CD14-positive monocyte (primary cell): Measurements from ENCODE around the gene IL12RB1. TPM values are rescaled to one million over a fixed set of nuclear protein-coding genes. Genes with fewer than 3 reads are reported as not detected.

ENCODE experiments used
- DNase-seq, 3 donors: peaks; one replicate each; pipeline ENCODE4 v3.0.0-alpha.2; 2011 to 2022
- H2AFZ ChIP-seq: 2 replicates; pipeline ENCODE4 v1.6.0; 2012; ENCODE audit warnings: mild to moderate bottlenecking, low read depth, low read length, inconsistent platforms; ENCODE audit not compliant: insufficient read depth, poor library complexity, severe bottlenecking
- H3K27ac ChIP-seq, 2 donors: 1 replicate in 1 of 2; 2 replicates in 1 of 2; pipeline ENCODE4 v1.5.1; 2012 to 2013; ENCODE audit warnings: low read length in 2 of 2, control low read depth in 1 of 2, inconsistent platforms in 1 of 2, low read depth in 1 of 2, mild to moderate bottlenecking in 1 of 2
- H3K27me3 ChIP-seq, 2 donors: one replicate each; pipeline versions ENCODE4 v1.6.0 to v1.6.1; 2011 to 2013; ENCODE audit warnings: low read length in 2 of 2; ENCODE audit not compliant: control insufficient read depth in 2 of 2, insufficient read depth in 2 of 2
- H3K36me3 ChIP-seq, 2 donors: replicated peaks in 1 of 2; 1 replicate in 1 of 2; 2 replicates in 1 of 2; pipeline versions ENCODE4 v1.5.1 to v1.6.1; 2012 to 2013; ENCODE audit warnings: low read length in 2 of 2, control low read depth in 1 of 2, inconsistent platforms in 1 of 2, mild to moderate bottlenecking in 1 of 2; ENCODE audit not compliant: insufficient read depth in 2 of 2, control insufficient read depth in 1 of 2
- H3K4me1 ChIP-seq, 2 donors: 1 replicate in 1 of 2; 2 replicates in 1 of 2; pipeline versions ENCODE4 v1.5.1 to v1.6.1; 2012 to 2013; ENCODE audit warnings: low read length in 2 of 2, control low read depth in 1 of 2, inconsistent platforms in 1 of 2, mild to moderate bottlenecking in 1 of 2, moderate library complexity in 1 of 2; ENCODE audit not compliant: insufficient read depth in 2 of 2, control insufficient read depth in 1 of 2
- H3K4me2 ChIP-seq: replicated peaks from 2 replicates; pipeline ENCODE3; 2012; ENCODE audit warnings: low read length, moderate library complexity, mild to moderate bottlenecking; ENCODE audit not compliant: poor library complexity, severe bottlenecking; ENCODE audit errors: extremely low read depth
- H3K4me3 ChIP-seq, 3 experiments: fragments of 200-600 bp in 1 of 3; sonication (generic) in 1 of 3; replicated peaks in 1 of 3; 1 replicate in 2 of 3; 2 replicates in 1 of 3; pipeline ENCODE4 v1.5.1; 2011 to 2013; ENCODE audit warnings: low read length in 3 of 3, mild to moderate bottlenecking in 3 of 3, control low read depth in 2 of 3, low read depth in 2 of 3, inconsistent platforms in 1 of 3, moderate library complexity in 1 of 3
- H3K79me2 ChIP-seq: 2 replicates; pipeline ENCODE4 v1.6.0; 2012; ENCODE audit warnings: mild to moderate bottlenecking, control low read depth, inconsistent platforms, low read length, moderate library complexity; ENCODE audit not compliant: insufficient read depth
- H3K9ac ChIP-seq: 2 replicates; pipeline ENCODE4 v1.6.0; 2017; ENCODE audit warnings: low read length, mild to moderate bottlenecking; ENCODE audit not compliant: insufficient read depth, poor library complexity, severe bottlenecking
- H3K9me3 ChIP-seq, 2 donors: replicated peaks in 1 of 2; 1 replicate in 1 of 2; 2 replicates in 1 of 2; pipeline versions ENCODE4 v1.5.1 to v1.6.1; 2012 to 2013; ENCODE audit warnings: low read length in 2 of 2, control low read depth in 1 of 2; ENCODE audit not compliant: control insufficient read depth in 1 of 2, insufficient read depth in 1 of 2
- H4K20me1 ChIP-seq: 2 replicates; pipeline ENCODE4 v1.6.0; 2012; ENCODE audit warnings: mild to moderate bottlenecking, low read length, control low read depth, moderate library complexity; ENCODE audit not compliant: insufficient read depth
- H3K27ac Mint-ChIP-seq, 7 donors: one replicate each; pipeline ENCODE4 v1.8.0; 2020; ENCODE audit warnings: mild to moderate bottlenecking in 7 of 7, mixed read lengths in 7 of 7, moderate library complexity in 6 of 7, inconsistent platforms in 2 of 7
- H3K27me3 Mint-ChIP-seq, 3 donors: one replicate each; pipeline ENCODE4 v1.8.0; 2021 to 2022; ENCODE audit warnings: low read depth in 3 of 3, mild to moderate bottlenecking in 3 of 3, mixed read lengths in 3 of 3, moderate library complexity in 3 of 3, inconsistent platforms in 1 of 3
- H3K36me3 Mint-ChIP-seq, 2 donors: one replicate each; pipeline ENCODE4 v1.8.0; 2020; ENCODE audit warnings: mixed read lengths in 2 of 2, inconsistent platforms in 1 of 2, mild to moderate bottlenecking in 1 of 2
- H3K4me1 Mint-ChIP-seq: one replicate; pipeline ENCODE4 v1.8.0; 2020; ENCODE audit warnings: mild to moderate bottlenecking, mixed read lengths
- H3K4me3 Mint-ChIP-seq, 2 donors: one replicate each; pipeline ENCODE4 v1.8.0; 2020; ENCODE audit warnings: mild to moderate bottlenecking in 2 of 2, mixed read lengths in 2 of 2, moderate library complexity in 1 of 2
- H3K9me3 Mint-ChIP-seq, 7 donors: one replicate each; pipeline ENCODE4 v1.8.0; 2020 to 2022; ENCODE audit warnings: mixed read lengths in 7 of 7, mild to moderate bottlenecking in 6 of 7, moderate library complexity in 6 of 7, inconsistent platforms in 2 of 7
- WGBS: methylation state at CpG from one replicate; pipeline ENCODE4 v1.1.5; 2013; ENCODE audit warnings: missing lambda C conversion rate; ENCODE audit not compliant: insufficient coverage; 5-methylcytosine and 5-hydroxymethylcytosine counted together
- intact Hi-C, 2 donors: fragments of 100-400 bp; cut with micrococcal nuclease; formaldehyde crosslinking; loops; one replicate each; pipeline versions ENCODE4 v1.15.0 to v1.15.1; 2023
- polyA plus RNA-seq, 3 donors: library from polyadenylated mRNA; depleted of rRNA in 1 of 3; unstranded in 2 of 3; stranded (reverse) in 1 of 3; fragments of 300-500 nt in 2 of 3; fragments of >200 nt in 1 of 3; fragmentation: Illumina TruSeq in 2 of 3; gene quantifications; 1 replicate in 2 of 3; 2 replicates in 1 of 3; pipeline ENCODE4 v1.2.3, GENCODE V29; 2012 to 2021
- TF ChIP-seq, protein P1 (sequence below): fragments of 200-600 bp; IDR thresholded peaks from one replicate; pipeline ENCODE4 v1.8.0; 2022; ENCODE audit warnings: antibody characterized with exemption, mild to moderate bottlenecking

IL12RB1 gene
- polyA plus RNA-seq, 3 donors = 7.8 to 17.5 (median 7.9) TPM

- Histone ChIP-seq H2AFZ (no peak overlapping the region), H3K27ac (no peak overlapping the region)
Measured at GRCh38 chr19:18051887-18052286, 34.8 kb downstream of the IL12RB1 start.

GRCh38 chr19:18049385-18049784 lies 37.3 kb downstream of the IL12RB1 start:
- peak overlapping the region; percentile 63 to 68 for H3K27ac ChIP-seq
- peak overlapping the region; percentile 25 for H3K9ac ChIP-seq
- peaks cover 0 to 3% of the 10 kb centered on the region in 2 donors for H3K27me3 ChIP-seq
- 63% methylated on average over 3 of the region's 10 CpGs for WGBS
- H3K36me3 ChIP-seq = no peaks in the 10 kb centered on the region
- H3K4me3 ChIP-seq = peak overlapping the region in 1 of 3 experiments; percentile 45
- H3K4me2 ChIP-seq = peak overlapping the region; percentile 53
- intact Hi-C loops = no loop called here
- H3K4me1 ChIP-seq = peaks cover 29 to 33% of the 10 kb centered on the region in 2 donors
- peak overlapping the region in 1 of 2 donors; percentile 68 for H3K4me3 Mint-ChIP-seq
- no peaks in the 10 kb centered on the region for H3K36me3 Mint-ChIP-seq
- H3K27ac Mint-ChIP-seq = peak overlapping the region in 3 of 7 donors; percentile 65 to 85 (median 82)
- no peaks in the 10 kb centered on the region for H4K20me1 ChIP-seq
- H3K4me1 Mint-ChIP-seq = peaks cover 38% of the 10 kb centered on the region
- no peaks in the 10 kb centered on the region for H3K79me2 ChIP-seq
- no peaks in the 10 kb centered on the region for H3K9me3 ChIP-seq
- peak overlapping the region; percentile 59 for H2AFZ ChIP-seq
- DNase-seq = peak in 2 of 3 donors; percentile 64 to 65
- H3K9me3 Mint-ChIP-seq = peaks cover 0 to 6% (median 0%) of the 10 kb centered on the region in 7 donors
- H3K27me3 Mint-ChIP-seq = peaks cover 14 to 25% (median 21%) of the 10 kb centered on the region in 3 donors
- TF ChIP-seq, protein P1, sequence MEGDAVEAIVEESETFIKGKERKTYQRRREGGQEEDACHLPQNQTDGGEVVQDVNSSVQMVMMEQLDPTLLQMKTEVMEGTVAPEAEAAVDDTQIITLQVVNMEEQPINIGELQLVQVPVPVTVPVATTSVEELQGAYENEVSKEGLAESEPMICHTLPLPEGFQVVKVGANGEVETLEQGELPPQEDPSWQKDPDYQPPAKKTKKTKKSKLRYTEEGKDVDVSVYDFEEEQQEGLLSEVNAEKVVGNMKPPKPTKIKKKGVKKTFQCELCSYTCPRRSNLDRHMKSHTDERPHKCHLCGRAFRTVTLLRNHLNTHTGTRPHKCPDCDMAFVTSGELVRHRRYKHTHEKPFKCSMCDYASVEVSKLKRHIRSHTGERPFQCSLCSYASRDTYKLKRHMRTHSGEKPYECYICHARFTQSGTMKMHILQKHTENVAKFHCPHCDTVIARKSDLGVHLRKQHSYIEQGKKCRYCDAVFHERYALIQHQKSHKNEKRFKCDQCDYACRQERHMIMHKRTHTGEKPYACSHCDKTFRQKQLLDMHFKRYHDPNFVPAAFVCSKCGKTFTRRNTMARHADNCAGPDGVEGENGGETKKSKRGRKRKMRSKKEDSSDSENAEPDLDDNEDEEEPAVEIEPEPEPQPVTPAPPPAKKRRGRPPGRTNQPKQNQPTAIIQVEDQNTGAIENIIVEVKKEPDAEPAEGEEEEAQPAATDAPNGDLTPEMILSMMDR = no peak

More at GRCh38 chr19:18051887-18052286, 34.8 kb downstream of the IL12RB1 start:
- H3K9me3 ChIP-seq = no peaks in the 10 kb centered on the region
- no peaks in the 10 kb centered on the region for H3K79me2 ChIP-seq
- H3K4me1 ChIP-seq = peaks cover 16 to 20% of the 10 kb centered on the region in 2 donors
- DNase-seq = no peak
- H3K27ac Mint-ChIP-seq = no peak overlapping the region
- H3K36me3 ChIP-seq = no peaks in the 10 kb centered on the region
- H3K4me1 Mint-ChIP-seq = peaks cover 18% of the 10 kb centered on the region
- H3K9me3 Mint-ChIP-seq = peaks cover 0 to 6% (median 0%) of the 10 kb centered on the region in 7 donors
- H3K36me3 Mint-ChIP-seq = no peaks in the 10 kb centered on the region
- no peak overlapping the region for H3K4me2 ChIP-seq
- WGBS = 61% methylated on average over 12 of the region's 31 CpGs
- H3K27me3 ChIP-seq = peaks cover 0 to 3% of the 10 kb centered on the region in 2 donors
- peak overlapping the region in 1 of 2 donors; percentile 30 for H3K4me3 Mint-ChIP-seq
- H3K27me3 Mint-ChIP-seq = peaks cover 11 to 25% (median 21%) of the 10 kb centered on the region in 3 donors
- TF ChIP-seq, protein P1 = no peak
- no peak overlapping the region for H3K9ac ChIP-seq
- H3K4me3 ChIP-seq = no peak overlapping the region
- intact Hi-C loops = no loop called here
- H4K20me1 ChIP-seq = no peaks in the 10 kb centered on the region
